NCI-H187 (cell line): ENCODE data around the gene CNDP1.

Experiments
- DNase-seq, 2 experiments: peaks; one replicate each; lab custom pipeline; 2025; lab: John Stamatoyannopoulos, UW

Gene CNDP1

GRCh38 chr18:74587441-74587840, 53.1 kb downstream of the CNDP1 start:
- DNase-seq = no peak

DNA sequence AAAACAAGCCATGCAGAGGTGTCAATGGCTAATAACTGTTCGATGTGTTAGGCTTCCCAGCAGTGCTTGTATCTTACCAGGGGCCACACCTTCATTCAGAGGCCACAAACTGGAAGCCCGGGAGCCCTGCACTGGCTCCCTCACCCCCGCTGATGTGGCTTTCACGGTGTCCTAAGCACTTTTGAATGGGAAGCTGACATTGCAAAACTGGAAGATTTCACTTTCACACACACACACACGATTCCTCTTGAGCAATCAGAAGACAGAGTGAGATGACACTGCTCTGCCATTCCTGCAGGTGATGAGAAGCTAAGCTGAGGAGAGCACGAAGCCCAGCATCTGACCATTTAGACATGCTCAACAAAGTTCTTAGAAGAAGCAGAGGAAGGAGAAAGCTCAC, 54.7 kb downstream of the CNDP1 start:
- no peak for DNase-seq

- no peak for DNase-seq
Observed at GRCh38 chr18:74589811-74590210, 55.5 kb downstream of the CNDP1 start.

DNA sequence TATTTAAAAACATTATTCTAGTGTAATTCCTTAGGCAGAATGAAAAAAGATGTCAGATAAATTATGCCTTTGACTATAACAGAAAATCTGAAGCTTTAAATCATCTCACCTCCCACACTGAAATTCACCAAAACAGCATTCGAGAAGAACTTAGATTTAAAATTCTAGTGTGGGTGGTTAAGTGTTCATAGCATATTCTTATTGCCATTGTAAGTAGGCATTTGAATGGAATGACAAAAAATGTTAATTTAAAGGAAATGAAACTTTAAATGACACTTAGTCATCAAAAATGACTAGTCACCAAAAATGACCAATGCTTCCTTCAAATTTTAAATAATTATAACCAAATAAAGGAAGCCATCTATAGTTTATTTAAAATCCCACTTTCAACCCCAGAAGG, 56.4 kb downstream of the CNDP1 start:
- no peak for DNase-seq

DNA sequence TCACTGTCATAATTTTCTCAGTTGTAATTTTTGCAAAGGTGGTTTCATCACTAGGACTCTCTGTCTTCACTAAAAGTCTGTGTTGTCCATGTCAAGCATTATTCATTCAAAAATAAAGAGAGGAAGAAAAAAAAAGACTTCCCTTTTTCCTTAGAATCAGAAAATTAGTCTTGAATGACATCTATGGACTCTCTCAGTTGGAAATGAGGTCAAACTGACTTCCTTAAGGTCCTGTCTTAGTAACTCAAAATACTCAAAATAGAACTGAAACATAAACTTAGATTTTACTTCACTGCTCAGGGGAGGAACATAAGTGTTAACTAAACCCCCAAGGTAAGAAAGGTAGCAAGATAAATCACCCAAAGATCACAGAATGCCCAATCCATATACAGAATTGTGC, 61.1 kb downstream of the CNDP1 start:
- DNase-seq = no peak

- peak in 1 of 2 experiments; percentile 58 for DNase-seq
Observed at GRCh38 chr18:74597034-74597661, 62.8 kb downstream of the CNDP1 start.

DNA sequence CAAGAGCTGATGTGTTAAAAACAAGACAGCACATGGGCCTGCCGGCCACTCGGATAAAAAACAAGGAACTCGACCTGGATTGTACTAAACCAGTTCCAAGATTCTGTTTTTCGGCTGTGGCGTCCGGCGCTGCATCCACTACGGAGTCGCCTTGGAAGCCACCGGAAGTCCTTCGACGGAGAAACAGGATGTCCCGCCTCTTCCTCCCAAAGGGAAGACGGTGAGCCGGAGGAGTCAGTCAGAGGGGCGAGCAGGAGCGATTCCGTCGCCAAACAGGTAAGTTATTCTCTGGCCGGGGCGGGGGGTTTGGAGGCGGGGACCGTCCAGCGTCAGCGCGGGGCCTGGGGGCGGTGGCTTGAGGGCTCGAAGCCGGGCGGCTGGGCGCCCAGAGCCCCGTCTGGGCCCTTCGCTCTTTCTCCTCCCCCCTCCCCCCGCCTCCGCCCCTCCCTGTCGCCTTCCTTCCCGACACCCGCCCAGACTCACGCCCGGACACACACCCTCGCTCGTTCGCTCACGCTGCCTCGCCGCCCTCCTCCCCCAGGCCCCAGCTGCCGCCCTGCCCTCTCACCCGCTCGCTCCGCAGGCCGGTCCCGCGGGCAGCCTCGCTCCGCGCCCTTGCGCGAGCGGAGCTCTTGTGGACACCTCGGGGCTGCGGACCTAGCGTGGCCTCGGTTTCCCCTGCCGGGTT, 63.5 kb downstream of the CNDP1 start, which contains the start of gene ZNF407:
Gene ZNF407, plus strand, starts transcription at position 209 of the 688 bp plus-strand sequence. CDS start 33,150 bp downstream, outside the sequence.
- DNase-seq = peak; percentile 73 to 81

DNA sequence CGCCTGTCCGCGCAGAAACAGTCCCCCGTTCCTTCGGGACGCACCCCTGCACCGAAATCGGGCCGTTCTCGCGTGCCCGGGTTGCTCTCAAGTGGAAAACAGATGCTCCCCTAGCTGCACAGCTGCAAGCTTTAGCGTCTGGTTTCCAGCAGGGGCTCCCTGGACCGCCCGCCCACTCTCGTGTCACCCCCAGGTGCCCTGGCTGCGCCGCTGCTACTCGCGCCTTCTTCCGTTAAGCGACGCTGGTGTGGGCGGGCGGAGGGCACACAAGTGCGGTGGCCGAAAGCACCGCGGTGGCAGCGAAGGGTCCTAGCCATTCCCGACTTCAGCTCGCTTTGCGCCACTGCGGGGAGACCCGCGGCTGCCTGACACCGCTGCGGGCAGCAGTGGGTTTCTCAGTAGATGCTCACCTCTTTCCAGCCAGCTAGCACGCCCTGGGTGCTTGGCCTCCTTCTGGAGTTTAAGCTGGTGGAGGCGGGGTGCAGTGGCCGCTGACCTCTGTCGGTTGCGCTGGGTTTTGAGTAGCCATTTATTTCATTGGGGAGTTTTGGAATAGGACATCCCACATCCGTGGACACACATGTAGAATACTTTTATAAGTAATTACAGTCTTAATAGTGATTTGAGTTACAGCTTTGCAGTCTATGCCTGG, 64.2 kb downstream of the CNDP1 start:
- DNase-seq = no peak

GRCh38 chr18:74604361-74604760, 70.1 kb downstream of the CNDP1 start:
- DNase-seq = no peak

DNA sequence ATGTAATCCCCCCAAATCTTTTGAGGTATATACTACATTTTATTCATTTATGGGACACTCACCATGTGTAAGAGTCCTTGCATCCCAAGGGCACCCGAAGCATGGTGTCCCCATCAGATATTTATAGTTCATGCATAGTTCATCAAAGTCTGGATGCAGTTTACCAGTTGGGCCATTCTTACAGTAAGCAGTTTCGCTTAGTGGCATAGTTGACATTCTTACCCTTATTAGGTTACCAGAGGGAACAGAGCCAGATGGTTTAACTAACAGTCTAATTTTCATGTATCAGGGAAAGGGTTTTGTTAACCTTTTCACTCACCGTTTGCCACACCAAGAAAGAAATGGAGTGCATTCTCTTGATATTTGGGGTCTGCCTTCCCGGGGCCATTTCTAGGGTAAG, 70.5 kb downstream of the CNDP1 start:
- no peak for DNase-seq

DNA sequence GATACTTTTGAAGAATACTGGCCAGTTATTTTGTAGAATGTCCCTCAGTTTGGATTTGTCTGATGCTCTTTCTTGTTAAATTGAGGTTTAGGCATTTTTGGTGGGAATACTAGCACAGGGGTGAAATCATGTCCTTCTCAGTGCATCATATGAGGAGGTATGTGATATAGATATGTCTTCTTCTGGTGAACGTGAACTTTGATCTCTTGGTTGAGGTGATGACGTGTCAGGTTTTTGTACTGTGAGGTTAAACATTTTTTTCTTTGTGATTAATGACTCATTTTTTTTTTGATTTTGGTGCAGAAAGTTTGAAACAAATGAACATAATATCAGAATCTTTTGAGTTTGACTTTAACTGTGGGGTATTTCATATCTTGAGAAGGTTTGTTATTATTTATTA, 74.4 kb downstream of the CNDP1 start:
- DNase-seq = no peak

GRCh38 chr18:74609535-74609934, 75.2 kb downstream of the CNDP1 start:
- no peak for DNase-seq

DNA sequence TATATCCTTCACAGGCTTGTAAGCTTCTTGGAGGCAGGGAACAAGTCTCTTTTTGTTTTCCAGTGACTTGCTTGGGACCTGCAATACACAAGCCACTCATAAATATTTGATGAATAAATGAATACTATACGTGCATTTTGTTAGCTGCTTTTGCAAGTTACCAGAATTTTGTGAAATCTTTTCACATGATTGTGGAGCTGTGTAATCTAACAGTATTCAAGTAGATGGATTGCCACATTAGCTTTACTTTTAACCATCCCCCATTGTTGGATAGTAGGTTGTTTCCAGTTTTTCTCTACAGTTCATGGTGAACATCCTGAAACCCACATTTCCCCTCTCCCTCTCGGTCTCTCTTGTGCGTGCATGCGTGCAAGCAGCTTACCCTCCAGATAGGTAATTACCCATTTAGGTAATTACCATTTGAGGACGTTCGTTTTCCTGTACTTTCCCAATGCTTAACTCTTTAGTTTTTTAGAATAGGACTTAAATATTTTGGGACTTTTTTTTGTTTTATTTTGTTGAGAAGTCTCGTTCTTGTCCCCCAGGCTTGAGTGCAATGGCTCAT, 75.8 kb downstream of the CNDP1 start:
- DNase-seq = no peak

DNA sequence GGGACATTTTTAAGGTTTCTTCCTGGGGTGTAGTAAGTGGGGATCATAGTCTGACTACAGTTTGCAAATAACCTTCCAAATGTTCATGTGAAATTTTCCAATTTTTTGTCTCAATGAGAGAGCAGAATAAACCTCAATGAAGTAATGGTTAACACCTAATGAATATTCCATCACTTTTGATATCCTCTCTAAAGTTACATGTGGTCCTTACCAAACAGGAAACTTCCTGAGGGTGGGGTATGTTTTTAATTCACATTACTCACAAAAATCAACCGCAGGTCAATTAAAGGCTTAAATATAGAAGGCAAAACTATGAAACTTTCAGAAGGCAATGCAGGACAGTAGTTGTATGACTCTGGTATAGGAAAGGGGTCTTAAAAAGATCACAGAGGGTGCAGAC, 76.6 kb downstream of the CNDP1 start:
- no peak for DNase-seq

GRCh38 chr18:74611765-74612164, 77.5 kb downstream of the CNDP1 start:
- no peak for DNase-seq

DNA sequence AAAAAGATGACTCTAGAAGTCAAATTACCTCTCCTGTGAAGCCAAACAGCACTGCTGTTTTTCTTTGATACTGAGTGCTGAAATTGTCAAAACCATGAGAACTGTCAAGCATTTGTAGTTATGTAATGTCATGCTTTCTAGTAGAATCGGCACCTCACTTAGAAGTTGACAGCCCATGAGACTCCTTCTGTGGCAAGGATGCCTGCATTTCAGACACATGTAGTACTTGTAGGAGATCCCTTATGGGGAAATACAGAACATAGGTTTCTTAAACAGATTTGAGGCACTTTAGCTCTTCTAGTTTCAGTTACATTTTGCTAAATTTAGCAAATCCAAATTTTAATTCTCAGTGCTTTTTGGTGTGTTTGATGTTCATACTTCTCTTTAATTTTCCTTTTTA, 79.1 kb downstream of the CNDP1 start:
- DNase-seq = no peak

DNA sequence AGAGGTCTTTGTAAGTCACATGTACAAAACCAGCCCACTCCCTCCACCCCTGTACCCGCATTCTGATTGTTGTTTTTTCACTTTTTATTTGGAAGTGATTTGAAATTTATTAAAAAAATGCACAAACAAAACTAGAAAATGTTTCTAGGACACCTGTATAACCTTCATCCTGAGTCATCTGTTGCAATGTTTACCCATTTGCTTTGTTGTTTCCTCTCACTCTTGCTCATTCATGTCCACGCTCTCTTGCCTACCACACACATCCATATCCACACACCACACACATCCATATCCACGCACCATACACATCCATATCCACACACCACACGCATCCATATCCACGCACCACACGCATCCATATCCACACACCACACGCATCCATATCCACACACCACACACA, 82.2 kb downstream of the CNDP1 start:
- no peak for DNase-seq

DNA sequence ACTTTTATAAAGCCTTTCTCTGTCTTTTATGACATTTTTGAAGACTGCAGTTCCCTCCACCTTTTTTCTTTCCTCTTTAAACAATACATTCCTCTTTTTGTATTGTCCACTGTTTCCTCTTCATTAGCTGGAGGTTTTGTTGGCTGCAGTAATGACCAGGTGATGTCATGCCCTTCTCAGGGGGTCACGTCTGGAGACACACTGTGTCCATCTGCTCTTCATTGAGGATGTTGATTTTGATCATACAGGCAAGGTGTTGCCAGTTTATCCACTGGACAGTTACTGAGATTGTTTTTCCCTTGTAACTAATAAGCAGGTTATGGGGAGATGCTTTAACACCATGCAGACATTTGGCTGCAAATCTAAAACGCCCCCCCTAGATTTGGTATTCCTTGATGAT, 83.2 kb downstream of the CNDP1 start:
- DNase-seq = no peak

DNA sequence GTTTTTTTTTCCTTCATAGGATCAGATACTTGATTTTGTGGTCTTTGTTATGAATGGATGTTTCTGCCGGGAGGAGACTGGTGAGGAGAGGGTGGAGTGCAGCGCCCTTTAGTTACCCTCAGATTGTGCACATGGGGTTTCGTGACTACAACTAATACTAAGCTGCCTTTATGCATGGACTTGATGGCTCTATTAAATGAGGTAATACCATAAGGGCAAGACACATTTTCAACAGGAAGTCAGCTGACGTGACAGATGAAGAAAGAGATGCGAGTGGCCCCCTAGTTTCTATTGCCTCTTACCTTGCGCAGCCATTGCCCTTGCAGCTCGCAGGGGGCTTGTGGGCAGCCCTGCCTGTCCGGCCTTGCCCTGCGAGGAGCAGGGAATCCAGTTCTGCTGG, 87.8 kb downstream of the CNDP1 start:
- DNase-seq = no peak

- DNase-seq = no peak
Observed at GRCh38 chr18:74623047-74623816, 88.9 kb downstream of the CNDP1 start.

- no peak for DNase-seq
Observed at GRCh38 chr18:74624466-74624865, 90.2 kb downstream of the CNDP1 start.

DNA sequence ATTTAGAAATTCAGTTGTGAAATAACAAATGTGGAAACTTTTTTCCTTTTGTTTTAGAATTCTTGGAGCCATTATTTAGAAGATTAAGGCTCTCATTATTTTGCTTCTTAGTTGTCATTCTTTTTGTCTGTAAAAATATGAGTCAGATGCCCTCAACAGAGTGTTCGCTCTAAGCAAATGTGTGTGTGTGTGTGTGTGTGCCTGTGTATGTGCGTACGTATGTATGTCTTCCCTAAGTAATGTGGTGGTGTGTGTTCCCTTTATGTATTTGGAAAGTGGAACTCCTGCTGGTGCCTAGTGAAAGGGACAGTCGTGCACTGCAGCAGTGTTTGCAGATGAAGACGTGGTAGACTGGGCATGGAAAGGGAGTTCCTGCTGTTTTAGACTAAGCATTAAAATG, 90.9 kb downstream of the CNDP1 start:
- DNase-seq = no peak
